Measurements from ENCODE around the gene RFX1.

- no peak for TF ChIP-seq CTCF (conservative IDR thresholded peaks at IDR 0.05)
- TF ChIP-seq EZH2 (IDR thresholded peaks at IDR 0.05; ENCODE audit: low read depth) = no peak
Observed at GRCh38 chr19:13926715-13927114, 79.4 kb downstream of the RFX1 start.

Measured in PC-9 (cell line).